CD4-positive, alpha-beta T cell (primary cell): Measurements from ENCODE around the gene RXRA. TPM values are rescaled to one million over a fixed set of nuclear protein-coding genes. Genes with fewer than 3 reads are reported as not detected.

ENCODE experiments used
- ATAC-seq: fragments of 200-7000 bp; cut with Tn5 transposase; one replicate; pipeline ENCODE4 v1.10.0; 2022; ENCODE audit warnings: mild to moderate bottlenecking; ENCODE audit not compliant: poor library complexity
- CTCF ChIA-PET: fragments of 350-600 bp; sonication (Branson Sonifier 250); formaldehyde crosslinking; loops from one replicate; lab custom pipeline; 2021; ENCODE audit warnings: antibody characterized with exemption, inconsistent platforms; lab: Charles Lee
- POLR2A ChIA-PET: fragments of 350-600 bp; sonication (Branson Sonifier 250); formaldehyde crosslinking; loops from one replicate; lab custom pipeline; 2021; ENCODE audit warnings: antibody characterized with exemption, inconsistent platforms; lab: Charles Lee
- DNase-seq, 14 experiments: peaks; one replicate each; pipeline ENCODE4 v3.0.0-alpha.2; 2013 to 2020; ENCODE audit warnings: mixed read lengths in 2 of 14
- H3K27ac ChIP-seq, 2 donors: one replicate each; pipeline versions ENCODE4 v1.5.1 to v1.7.0; 2013; ENCODE audit warnings: low read length in 2 of 2, low read depth in 1 of 2, mild to moderate bottlenecking in 1 of 2
- H3K27me3 ChIP-seq, 2 experiments: 1 replicate in 1 of 2; 2 replicates in 1 of 2; pipeline versions ENCODE4 v1.6.1 to v1.7.0; 2013; ENCODE audit warnings: low read length in 2 of 2, control low read depth in 1 of 2, mild to moderate bottlenecking in 1 of 2, moderate library complexity in 1 of 2; ENCODE audit not compliant: insufficient read depth in 2 of 2, control insufficient read depth in 1 of 2
- H3K36me3 ChIP-seq: one replicate; pipeline ENCODE4 v1.6.1; 2013; ENCODE audit warnings: low read length, control low read depth; ENCODE audit not compliant: insufficient read depth
- H3K4me1 ChIP-seq: one replicate; pipeline ENCODE4 v1.6.1; 2013; ENCODE audit warnings: low read length, control low read depth; ENCODE audit not compliant: insufficient read depth
- H3K4me3 ChIP-seq: one replicate; pipeline ENCODE4 v1.5.1; 2013; ENCODE audit warnings: mild to moderate bottlenecking, low read length, moderate library complexity
- H3K9me3 ChIP-seq, 2 experiments: 1 replicate in 1 of 2; 2 replicates in 1 of 2; pipeline versions ENCODE4 v1.6.1 to v1.7.0; 2013; ENCODE audit warnings: low read length in 2 of 2, mild to moderate bottlenecking in 2 of 2, control low read depth in 1 of 2, moderate library complexity in 1 of 2; ENCODE audit not compliant: control insufficient read depth in 1 of 2, insufficient read depth in 1 of 2
- H3K27ac Mint-ChIP-seq: one replicate; pipeline ENCODE4 v1.8.0; 2020; ENCODE audit warnings: mixed read lengths
- H3K27me3 Mint-ChIP-seq: one replicate; pipeline ENCODE4 v1.8.0; 2021; ENCODE audit warnings: mixed read lengths
- H3K36me3 Mint-ChIP-seq: one replicate; pipeline ENCODE4 v1.8.0; 2021; ENCODE audit warnings: low read depth, mixed read lengths
- H3K4me1 Mint-ChIP-seq: one replicate; pipeline ENCODE4 v1.8.0; 2021; ENCODE audit warnings: low read depth, mixed read lengths
- H3K4me3 Mint-ChIP-seq: one replicate; pipeline ENCODE4 v1.8.0; 2020; ENCODE audit warnings: mild to moderate bottlenecking, mixed read lengths
- H3K9me3 Mint-ChIP-seq: one replicate; pipeline ENCODE4 v1.8.0; 2020; ENCODE audit warnings: mixed read lengths
- intact Hi-C, 2 experiments: fragments of 100-400 bp; cut with DNase I in 1 of 2; cut with micrococcal nuclease in 1 of 2; formaldehyde crosslinking; loops; one replicate each; pipeline versions ENCODE4 v1.15.1 to v1.9.0; 2023 to 2025; cut with DNase I, micrococcal nuclease
- total RNA-seq, 174 experiments: library from RNA in 2 of 174; stranded (reverse) in 2 of 174; gene quantifications; one replicate each; pipeline ENCODE4 v1.2.3 and lab custom pipeline; 2021 to 2026
- TF ChIP-seq, protein P1 (sequence below): fragments of 200-600 bp; IDR thresholded peaks from one replicate; pipeline ENCODE4 v1.8.0; 2022; ENCODE audit warnings: antibody characterized with exemption, mild to moderate bottlenecking

RXRA gene
- total RNA-seq, 2 experiments from 2014 or later, result 7.3 to 8.4 TPM

DNA sequence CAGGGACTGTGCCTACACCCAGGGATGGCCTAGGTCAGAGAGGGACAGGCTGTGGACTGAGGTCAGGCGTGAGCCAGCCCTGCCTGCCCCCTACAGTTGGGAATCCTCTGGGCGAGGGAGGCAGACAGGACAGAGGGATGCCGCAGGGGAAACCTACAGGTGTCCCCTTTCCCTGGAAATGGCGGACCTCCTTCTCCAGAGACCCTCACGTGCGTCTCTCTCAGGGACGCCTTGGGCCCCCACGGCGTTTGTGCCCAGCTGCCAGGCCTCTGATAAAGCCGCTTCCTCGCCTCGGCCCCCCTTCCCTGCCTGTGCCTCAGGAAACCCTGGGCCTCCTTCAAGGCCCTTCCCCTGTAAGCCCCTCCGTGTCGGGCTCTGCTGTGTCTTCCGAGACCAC is 129.3 kb downstream of the RXRA start:
- H3K4me3 ChIP-seq, result peak overlapping the region; percentile 59
- CTCF ChIA-PET, result interaction anchor here (0.9 kb wide), 1 partner anchor 13 kb away, joined by 4 read pairs; no protein-coding TSS in a partner anchor

DNA sequence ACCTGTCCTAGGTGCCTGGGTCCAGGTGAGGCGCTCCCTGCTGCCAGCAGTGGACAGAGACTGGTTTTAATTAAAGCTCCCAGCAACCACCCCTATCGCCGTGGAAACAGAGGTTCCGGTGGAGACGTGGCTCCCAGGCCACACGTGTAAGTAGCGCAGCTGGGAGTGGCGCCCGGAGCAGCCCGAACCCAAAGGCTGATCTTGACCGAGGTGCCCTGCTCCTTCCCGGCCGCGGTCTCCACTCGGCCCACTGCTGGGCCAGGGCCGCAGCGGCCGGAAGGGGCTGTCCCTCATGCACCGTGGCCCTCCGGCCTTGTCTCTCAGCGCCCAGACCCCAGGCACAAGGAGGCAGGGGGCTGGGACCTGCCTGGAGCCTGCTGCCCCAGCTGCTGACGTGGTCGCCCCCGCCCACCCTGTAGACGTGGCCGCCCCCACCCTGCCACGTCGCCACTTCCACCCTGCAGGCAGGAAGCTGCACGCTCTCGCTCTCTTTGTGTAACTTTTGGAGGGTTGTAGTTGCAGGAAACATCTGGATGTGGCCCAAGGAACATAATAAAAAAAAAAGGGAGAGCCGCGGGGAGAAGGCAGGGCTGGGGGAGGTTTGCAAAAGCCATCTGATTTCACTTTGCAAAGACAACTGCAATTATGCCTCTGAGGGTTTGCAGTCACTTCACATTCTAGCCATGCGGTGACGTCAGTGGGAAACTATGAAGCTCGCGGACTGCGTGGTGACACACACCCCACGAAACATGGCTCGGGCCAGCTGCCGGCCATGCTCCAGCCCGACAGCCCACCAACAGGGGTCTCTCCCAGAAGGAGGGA is 129.9 kb downstream of the RXRA start:
- Mint-ChIP-seq H3K4me1 (peaks cover 7% of the 10 kb centered on the region), H3K4me3 (peak overlapping the region; percentile 78), H3K36me3 (no peaks in the 10 kb centered on the region), H3K27ac (peak overlapping the region; percentile 91), H3K9me3 (no peaks in the 10 kb centered on the region), H3K27me3 (no peaks in the 10 kb centered on the region)
- Histone ChIP-seq H3K4me3 (peak overlapping the region; percentile 59), H3K9me3 (peaks cover 0 to 4% of the 10 kb centered on the region in 2 experiments), H3K27ac (peak overlapping the region; percentile 68 to 93), H3K4me1 (peaks cover 26% of the 10 kb centered on the region), H3K27me3 (no peaks in the 10 kb centered on the region), H3K36me3 (no peaks in the 10 kb centered on the region)
- intact Hi-C loops, result loop anchor here in 1 of 2 experiments (5.0 to 10.0 kb wide), 2 partner anchors 431 to 1041 kb away; partner anchors contain the start of gene BRD3OS
- DNase-seq (peak; percentile 50 to 92 (median 70)), ATAC-seq (peak; percentile 92)
- POLR2A ChIA-PET, result interaction anchor here (0.5 to 1.8 kb wide), 12 partner anchors 9 to 389 kb away, joined by 3 to 19 read pairs (median 3); partner anchors contain the start of gene RNU6ATAC
- CTCF ChIA-PET, result interaction anchor here (0.6 to 1.7 kb wide), 3 partner anchors 13 to 285 kb away, joined by 3 to 4 read pairs (median 4); no protein-coding TSS in a partner anchor
- TF ChIP-seq, protein P1, sequence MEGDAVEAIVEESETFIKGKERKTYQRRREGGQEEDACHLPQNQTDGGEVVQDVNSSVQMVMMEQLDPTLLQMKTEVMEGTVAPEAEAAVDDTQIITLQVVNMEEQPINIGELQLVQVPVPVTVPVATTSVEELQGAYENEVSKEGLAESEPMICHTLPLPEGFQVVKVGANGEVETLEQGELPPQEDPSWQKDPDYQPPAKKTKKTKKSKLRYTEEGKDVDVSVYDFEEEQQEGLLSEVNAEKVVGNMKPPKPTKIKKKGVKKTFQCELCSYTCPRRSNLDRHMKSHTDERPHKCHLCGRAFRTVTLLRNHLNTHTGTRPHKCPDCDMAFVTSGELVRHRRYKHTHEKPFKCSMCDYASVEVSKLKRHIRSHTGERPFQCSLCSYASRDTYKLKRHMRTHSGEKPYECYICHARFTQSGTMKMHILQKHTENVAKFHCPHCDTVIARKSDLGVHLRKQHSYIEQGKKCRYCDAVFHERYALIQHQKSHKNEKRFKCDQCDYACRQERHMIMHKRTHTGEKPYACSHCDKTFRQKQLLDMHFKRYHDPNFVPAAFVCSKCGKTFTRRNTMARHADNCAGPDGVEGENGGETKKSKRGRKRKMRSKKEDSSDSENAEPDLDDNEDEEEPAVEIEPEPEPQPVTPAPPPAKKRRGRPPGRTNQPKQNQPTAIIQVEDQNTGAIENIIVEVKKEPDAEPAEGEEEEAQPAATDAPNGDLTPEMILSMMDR, result no peak

More for the DNA sequence above, 129.3 kb downstream of the RXRA start:
- Histone ChIP-seq H3K9me3 (no peaks in the 10 kb centered on the region), H3K36me3 (no peaks in the 10 kb centered on the region), H3K27me3 (no peaks in the 10 kb centered on the region), H3K27ac (peak overlapping the region; percentile 68 to 93), H3K4me1 (peaks cover 26% of the 10 kb centered on the region)
- DNase-seq (no peak), ATAC-seq (no peak)
- Mint-ChIP-seq H3K9me3 (no peaks in the 10 kb centered on the region), H3K4me3 (peak overlapping the region; percentile 78), H3K27me3 (no peaks in the 10 kb centered on the region), H3K36me3 (no peaks in the 10 kb centered on the region), H3K27ac (peak overlapping the region; percentile 91), H3K4me1 (peaks cover 7% of the 10 kb centered on the region)
- TF ChIP-seq, protein P1, result no peak
- intact Hi-C loops, result loop anchor here in 1 of 2 experiments (5.0 to 10.0 kb wide), 2 partner anchors 431 to 1042 kb away; partner anchors contain the start of gene BRD3OS
- POLR2A ChIA-PET, result interaction anchor here (0.6 to 1.8 kb wide), 4 partner anchors 12 to 291 kb away, joined by 3 to 19 read pairs (median 6); partner anchors contain the start of gene RNU6ATAC

DNA sequence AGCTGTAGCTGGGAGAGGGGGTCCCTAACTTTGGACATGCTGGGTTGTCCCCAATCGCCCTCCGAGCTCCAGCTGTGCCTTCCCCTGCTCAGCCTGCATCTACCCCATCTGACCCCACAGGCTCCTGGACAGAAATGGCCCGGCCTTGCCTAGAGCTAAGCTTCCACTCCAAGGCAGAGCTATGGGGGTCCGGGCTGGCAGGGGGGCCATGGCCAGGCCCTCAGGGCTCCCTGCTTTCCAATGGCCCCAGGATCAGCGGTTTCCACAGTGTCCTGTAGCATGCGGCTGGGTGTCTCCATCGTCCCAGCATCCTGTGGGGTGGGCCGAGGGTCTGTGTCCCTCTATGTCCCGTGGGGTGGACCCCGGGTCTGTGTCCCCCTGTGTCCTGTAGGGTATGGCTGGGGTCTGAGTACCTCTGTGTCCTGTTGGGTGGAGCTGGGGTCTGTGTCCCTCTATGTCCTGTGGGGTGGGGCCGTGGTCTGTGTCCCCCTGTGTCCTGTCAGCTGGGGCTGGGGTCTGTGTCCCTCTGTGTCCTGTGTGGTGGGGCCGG is 130.6 kb downstream of the RXRA start:
- intact Hi-C loops, result loop anchor here in 1 of 2 experiments (5.0 to 10.0 kb wide), 2 partner anchors 432 to 1040 kb away; partner anchors contain the start of gene BRD3OS
- ATAC-seq (no peak), DNase-seq (no peak)
- peaks cover 0 to 3% of the 10 kb centered on the region in 2 experiments for H3K27me3 ChIP-seq
- H3K4me3 Mint-ChIP-seq, result peak overlapping the region; percentile 78
- POLR2A ChIA-PET, result interaction anchor here (0.5 to 1.8 kb wide), 11 partner anchors 9 to 390 kb away, joined by 3 to 19 read pairs (median 3); partner anchors contain the start of gene RNU6ATAC
- H3K4me1 Mint-ChIP-seq, result peaks cover 7% of the 10 kb centered on the region
- H3K4me3 ChIP-seq, result peak overlapping the region; percentile 59
- H3K27ac Mint-ChIP-seq, result peak overlapping the region; percentile 91
- no peaks in the 10 kb centered on the region for H3K36me3 Mint-ChIP-seq
- CTCF ChIA-PET, result interaction anchor here (1.7 kb wide), 1 partner anchor 286 kb away, joined by 4 read pairs; no protein-coding TSS in a partner anchor
- peak overlapping the region; percentile 68 to 93 for H3K27ac ChIP-seq
- TF ChIP-seq, protein P1, result no peak
- H3K4me1 ChIP-seq, result peaks cover 26% of the 10 kb centered on the region
- no peaks in the 10 kb centered on the region for H3K36me3 ChIP-seq
- peaks cover 0 to 11% of the 10 kb centered on the region in 2 experiments for H3K9me3 ChIP-seq
- H3K9me3 Mint-ChIP-seq, result no peaks in the 10 kb centered on the region
- H3K27me3 Mint-ChIP-seq, result no peaks in the 10 kb centered on the region
